ENCODE measurements around the gene GPR52.

Gene GPR52

DNA sequence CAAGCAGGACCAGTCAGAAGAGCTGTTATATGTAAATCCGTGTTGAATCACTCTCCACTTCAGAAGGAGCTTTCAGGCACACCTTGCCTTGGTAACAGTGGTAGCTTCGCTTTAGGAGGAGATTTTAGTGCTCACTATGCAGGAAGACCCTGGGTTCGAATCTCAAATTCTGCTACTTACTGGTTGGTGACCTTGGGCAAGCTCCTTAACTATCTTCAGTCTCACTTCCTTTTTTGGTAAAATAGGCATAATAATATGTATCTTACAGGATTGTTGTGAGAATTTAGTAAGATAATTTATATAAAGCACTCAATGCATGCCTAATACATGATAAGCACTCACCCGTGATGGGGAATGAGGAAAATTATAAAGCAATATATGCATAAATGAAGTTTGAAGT is 46.7 kb upstream of the GPR52 start:
- no peak overlapping the region for H3K4me3 ChIP-seq (ENCODE audit: insufficient read depth, low read length, poor library complexity, severe bottlenecking)
- H2AFZ ChIP-seq (ENCODE audit: low read depth, low read length, severe bottlenecking): no peak overlapping the region
- H3K79me2 ChIP-seq (ENCODE audit: insufficient read depth, low read length): peaks cover 3% of the 10 kb centered on the region
- no peak overlapping the region for H3K27ac ChIP-seq (ENCODE audit: low read depth, low read length)
- H3K9me2 ChIP-seq (replicated peaks; ENCODE audit: insufficient read depth, low read length): no peaks in the 10 kb centered on the region
- H3K9ac ChIP-seq (ENCODE audit: low read length): no peak overlapping the region
- no peak overlapping the region for H3K4me2 ChIP-seq (ENCODE audit: low read depth, low read length, poor library complexity, severe bottlenecking)
- peaks cover 3% of the 10 kb centered on the region for H3F3A ChIP-seq (ENCODE audit: insufficient read depth)
- no peaks in the 10 kb centered on the region for H4K20me1 ChIP-seq (ENCODE audit: low read depth, low read length)
- peaks cover 36% of the 10 kb centered on the region for H3K36me3 ChIP-seq (ENCODE audit: low read length)
- TF ChIP-seq, protein P1, sequence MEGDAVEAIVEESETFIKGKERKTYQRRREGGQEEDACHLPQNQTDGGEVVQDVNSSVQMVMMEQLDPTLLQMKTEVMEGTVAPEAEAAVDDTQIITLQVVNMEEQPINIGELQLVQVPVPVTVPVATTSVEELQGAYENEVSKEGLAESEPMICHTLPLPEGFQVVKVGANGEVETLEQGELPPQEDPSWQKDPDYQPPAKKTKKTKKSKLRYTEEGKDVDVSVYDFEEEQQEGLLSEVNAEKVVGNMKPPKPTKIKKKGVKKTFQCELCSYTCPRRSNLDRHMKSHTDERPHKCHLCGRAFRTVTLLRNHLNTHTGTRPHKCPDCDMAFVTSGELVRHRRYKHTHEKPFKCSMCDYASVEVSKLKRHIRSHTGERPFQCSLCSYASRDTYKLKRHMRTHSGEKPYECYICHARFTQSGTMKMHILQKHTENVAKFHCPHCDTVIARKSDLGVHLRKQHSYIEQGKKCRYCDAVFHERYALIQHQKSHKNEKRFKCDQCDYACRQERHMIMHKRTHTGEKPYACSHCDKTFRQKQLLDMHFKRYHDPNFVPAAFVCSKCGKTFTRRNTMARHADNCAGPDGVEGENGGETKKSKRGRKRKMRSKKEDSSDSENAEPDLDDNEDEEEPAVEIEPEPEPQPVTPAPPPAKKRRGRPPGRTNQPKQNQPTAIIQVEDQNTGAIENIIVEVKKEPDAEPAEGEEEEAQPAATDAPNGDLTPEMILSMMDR (IDR thresholded peaks at IDR 0.05; ENCODE audit: insufficient read depth, low read length, poor library complexity, severe bottlenecking): no peak
- no peak for TF ChIP-seq EZH2phosphoT487 (conservative IDR thresholded peaks at IDR 0.05; ENCODE audit: low read length)
- H3K9me3 ChIP-seq (ENCODE audit: insufficient read depth, low read length): no peaks in the 10 kb centered on the region
- H3K27me3 ChIP-seq (ENCODE audit: low read length): no peaks in the 10 kb centered on the region

DNA sequence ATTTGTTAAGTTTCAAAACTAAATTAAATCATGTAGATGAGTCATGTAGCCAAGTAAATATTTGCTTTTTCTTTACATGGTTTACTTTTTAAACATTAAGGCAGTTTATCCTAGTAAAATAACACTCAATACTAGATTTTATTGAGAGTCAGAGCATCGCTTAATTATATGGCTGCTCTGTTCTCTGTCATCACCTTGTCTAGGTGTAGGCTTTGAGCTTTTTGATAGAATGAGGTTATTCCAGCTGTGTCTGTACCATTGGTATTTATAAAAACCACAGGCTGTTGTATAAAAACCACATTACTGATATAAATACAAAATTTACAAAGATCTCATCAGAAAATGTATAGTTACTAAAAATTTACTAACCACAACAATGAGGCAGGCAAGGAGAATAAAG is 42.5 kb upstream of the GPR52 start:
- no peak overlapping the region for H2AFZ ChIP-seq (ENCODE audit: low read depth, low read length, severe bottlenecking)
- no peak for TF ChIP-seq EZH2phosphoT487 (conservative IDR thresholded peaks at IDR 0.05; ENCODE audit: low read length)
- TF ChIP-seq, protein P1 (IDR thresholded peaks at IDR 0.05; ENCODE audit: insufficient read depth, low read length, poor library complexity, severe bottlenecking): no peak
- no peaks in the 10 kb centered on the region for H3K9me2 ChIP-seq (replicated peaks; ENCODE audit: insufficient read depth, low read length)
- H3F3A ChIP-seq (ENCODE audit: insufficient read depth): peaks cover 3% of the 10 kb centered on the region
- no peaks in the 10 kb centered on the region for H3K9me3 ChIP-seq (ENCODE audit: insufficient read depth, low read length)
- H3K36me3 ChIP-seq (ENCODE audit: low read length): peaks cover 10% of the 10 kb centered on the region; the same call in 1 of the 2 replicates
- no peaks in the 10 kb centered on the region for H4K20me1 ChIP-seq (ENCODE audit: low read depth, low read length)
- no peak overlapping the region for H3K9ac ChIP-seq (ENCODE audit: low read length)
- H3K79me2 ChIP-seq (ENCODE audit: insufficient read depth, low read length): peaks cover 11% of the 10 kb centered on the region
- no peak overlapping the region for H3K27ac ChIP-seq (ENCODE audit: low read depth, low read length)
- H3K4me3 ChIP-seq (ENCODE audit: insufficient read depth, low read length, poor library complexity, severe bottlenecking): no peak overlapping the region
- no peaks in the 10 kb centered on the region for H3K27me3 ChIP-seq (ENCODE audit: low read length)
- peak overlapping the region; percentile 2 for H3K4me2 ChIP-seq (ENCODE audit: low read depth, low read length, poor library complexity, severe bottlenecking)

- no peaks in the 10 kb centered on the region for H3K9me3 ChIP-seq (ENCODE audit: insufficient read depth, low read length)
- H3K27ac ChIP-seq (ENCODE audit: low read depth, low read length): no peak overlapping the region
- no peaks in the 10 kb centered on the region for H3K9me2 ChIP-seq (replicated peaks; ENCODE audit: insufficient read depth, low read length)
- H3K79me2 ChIP-seq (ENCODE audit: insufficient read depth, low read length): peaks cover 23% of the 10 kb centered on the region
- no peak overlapping the region for H3K4me3 ChIP-seq (ENCODE audit: insufficient read depth, low read length, poor library complexity, severe bottlenecking)
- TF ChIP-seq, protein P1 (IDR thresholded peaks at IDR 0.05; ENCODE audit: insufficient read depth, low read length, poor library complexity, severe bottlenecking): no peak
- no peak for TF ChIP-seq EZH2phosphoT487 (conservative IDR thresholded peaks at IDR 0.05; ENCODE audit: low read length)
- 0 out of 2 replicates have a peak, but pooled peaks cover 4% of the 10 kb centered on the region for H3K36me3 ChIP-seq (ENCODE audit: low read length)
- H2AFZ ChIP-seq (ENCODE audit: low read depth, low read length, severe bottlenecking): no peak overlapping the region
- no peaks in the 10 kb centered on the region for H3K27me3 ChIP-seq (ENCODE audit: low read length)
- peaks cover 3% of the 10 kb centered on the region for H3F3A ChIP-seq (ENCODE audit: insufficient read depth)
- no peak overlapping the region for H3K4me2 ChIP-seq (ENCODE audit: low read depth, low read length, poor library complexity, severe bottlenecking)
- no peak overlapping the region for H3K9ac ChIP-seq (ENCODE audit: low read length)
- H4K20me1 ChIP-seq (ENCODE audit: low read depth, low read length): no peaks in the 10 kb centered on the region
Measured at GRCh38 chr1:174406421-174406820, 41.3 kb upstream of the GPR52 start.
